Stimulated activated CD8-positive, alpha-beta memory T cell treated with anti-CD3 and anti-CD28 coated beads, Interleukin-4, amount 100 ng/mL, for 1 hour (primary cell): ENCODE results near the gene ABHD3.
"Not testable (repeated sequence)": the region's sequence is repeated elsewhere in the genome, so short reads cannot be mapped to it uniquely, and the experiment has no call there.

Experiments used
- DNase-seq, 2 donors: peaks; one replicate each; pipeline ENCODE4 v3.0.0-alpha.2; 2020; ENCODE audit warnings: low read depth in 2 of 2, low spot score in 1 of 2

ABHD3 gene

DNA sequence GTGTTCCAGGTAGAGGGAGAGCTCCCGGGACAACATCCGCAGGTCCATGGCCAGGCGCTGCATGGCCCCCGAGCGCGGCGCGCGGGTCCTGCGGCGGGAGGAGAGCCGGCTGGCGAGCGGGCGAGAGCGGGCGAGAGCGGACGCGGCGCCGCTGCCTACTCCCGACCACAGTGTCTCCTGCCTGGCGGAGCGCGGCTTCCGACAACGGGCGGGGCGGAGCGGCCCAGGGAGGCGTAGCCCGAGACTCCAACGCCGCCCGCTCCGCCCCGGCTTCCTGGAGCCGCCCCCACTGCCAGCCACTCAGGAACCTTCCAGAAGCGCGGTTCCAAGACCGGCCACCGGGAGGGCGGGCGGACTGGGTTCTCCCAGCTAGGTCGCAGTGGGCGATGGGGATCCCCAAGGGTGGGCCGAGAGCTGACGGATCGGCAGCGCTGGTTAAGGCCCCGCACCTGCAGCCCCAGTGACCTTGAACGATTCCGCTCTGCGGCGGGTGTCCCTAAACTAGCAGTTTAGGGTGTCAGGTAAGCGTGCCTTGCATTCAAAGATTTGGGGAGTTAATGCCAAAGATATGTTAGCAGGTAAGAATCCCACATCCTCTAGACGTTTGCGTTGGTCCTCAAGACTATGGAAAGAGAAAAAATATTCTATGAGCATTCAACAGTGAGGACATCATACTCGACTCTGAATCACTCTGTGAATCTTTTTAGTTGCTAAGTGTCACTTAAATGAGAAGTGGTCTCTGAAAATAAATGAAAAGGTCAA, at the start of gene ABHD3:
Gene ABHD3, minus strand, starts transcription at position 172 of the 762 bp plus-strand sequence. Its CDS starts 109 bp downstream, at position 63.
- DNase-seq, result peak; percentile 79 to 82

- DNase-seq, result no peak
Observed at GRCh38 chr18:21747764-21748693, 43.5 kb upstream of the ABHD3 start.

DNA sequence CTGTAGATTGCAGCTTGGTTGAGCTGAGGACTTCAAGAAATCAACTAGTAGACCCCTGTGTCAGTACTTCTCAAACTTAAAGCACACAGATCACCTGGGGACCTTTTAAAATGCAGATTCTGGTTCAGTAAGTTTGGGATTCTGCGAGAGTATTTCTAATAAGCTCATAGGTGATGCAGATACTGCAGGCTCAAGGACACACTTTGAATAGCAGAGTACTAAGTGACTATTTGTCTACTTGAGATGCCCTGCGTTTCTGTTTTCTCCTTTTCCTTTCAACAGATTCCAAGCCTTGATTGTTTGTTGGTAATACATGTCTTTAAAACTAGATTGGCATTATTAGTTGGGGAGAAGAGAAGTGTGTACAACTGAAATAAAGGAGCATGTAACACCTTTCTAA, 42.7 kb upstream of the ABHD3 start:
- no peak for DNase-seq

DNA sequence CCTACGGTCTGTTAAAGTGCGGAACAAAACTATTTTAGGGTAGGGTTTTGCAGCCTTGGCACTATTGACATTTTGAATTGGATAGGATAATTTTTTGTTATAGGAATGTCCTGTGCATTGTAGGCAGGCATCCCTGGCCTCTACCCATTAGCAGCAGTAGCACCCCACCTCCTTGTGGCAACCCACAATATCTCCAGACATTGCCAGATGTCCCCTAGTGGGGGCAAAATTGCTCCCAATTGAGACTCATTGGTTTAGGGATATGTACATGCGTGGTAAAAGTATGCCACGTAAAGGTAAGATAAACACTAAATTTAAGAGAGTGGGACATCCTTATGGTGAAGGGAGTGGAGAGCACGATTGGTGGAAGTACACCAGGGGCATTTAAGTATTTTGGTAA, 40.7 kb upstream of the ABHD3 start:
- DNase-seq, result no peak

GRCh38 chr18:21743166-21743832, 38.7 kb upstream of the ABHD3 start:
- no peak for DNase-seq

GRCh38 chr18:21742315-21742687, 37.7 kb upstream of the ABHD3 start:
- DNase-seq, result no peak

DNA sequence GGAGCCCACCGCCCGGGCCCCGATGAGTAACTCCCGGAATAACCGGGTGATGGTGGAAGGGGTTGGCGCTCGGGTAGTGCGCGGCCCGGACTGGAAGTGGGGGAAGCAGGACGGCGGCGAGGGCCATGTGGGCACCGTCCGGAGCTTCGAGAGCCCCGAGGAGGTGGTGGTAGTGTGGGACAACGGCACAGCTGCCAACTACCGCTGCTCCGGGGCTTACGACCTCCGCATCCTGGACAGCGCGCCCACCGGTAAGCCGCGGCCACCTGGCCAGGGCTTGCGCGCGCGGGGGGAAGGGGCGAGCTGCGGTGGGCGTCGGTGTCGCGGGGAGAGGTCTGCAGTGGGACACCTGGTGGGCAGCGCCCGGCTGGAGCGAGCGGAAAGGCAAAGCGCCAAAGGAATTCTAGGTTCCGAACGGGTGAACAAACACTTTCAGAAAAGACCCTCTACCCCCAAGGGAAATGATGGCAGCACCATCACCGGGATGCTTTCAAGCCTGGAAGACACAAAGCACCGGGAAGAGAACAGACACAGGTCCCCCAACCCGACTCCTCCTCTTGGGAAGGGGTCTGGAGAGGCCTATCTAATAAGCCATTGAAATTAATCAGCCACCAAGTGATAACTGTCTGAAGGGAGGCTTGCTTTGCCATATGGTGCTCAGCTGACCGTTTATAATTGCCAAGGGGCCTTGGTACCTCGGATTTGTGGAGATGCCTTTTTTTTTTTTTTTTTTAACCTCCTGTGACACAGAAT, 37.2 kb upstream of the ABHD3 start:
- DNase-seq, result peak in 1 of 2 donors; percentile 10

DNA sequence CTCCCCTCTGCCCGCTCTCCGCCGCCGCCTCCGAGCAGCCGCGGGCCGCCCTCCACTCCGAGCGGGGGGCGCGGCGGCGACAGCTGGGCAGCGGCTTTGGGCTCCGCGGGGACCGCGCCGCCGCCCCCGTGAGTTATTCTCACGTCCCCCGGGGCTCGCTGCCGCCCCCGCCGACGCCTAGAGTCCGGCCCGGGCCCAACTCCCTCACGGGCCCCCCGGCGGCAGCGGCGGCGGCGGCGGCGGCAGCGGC, 36.7 kb upstream of the ABHD3 start:
- no peak for DNase-seq

DNA sequence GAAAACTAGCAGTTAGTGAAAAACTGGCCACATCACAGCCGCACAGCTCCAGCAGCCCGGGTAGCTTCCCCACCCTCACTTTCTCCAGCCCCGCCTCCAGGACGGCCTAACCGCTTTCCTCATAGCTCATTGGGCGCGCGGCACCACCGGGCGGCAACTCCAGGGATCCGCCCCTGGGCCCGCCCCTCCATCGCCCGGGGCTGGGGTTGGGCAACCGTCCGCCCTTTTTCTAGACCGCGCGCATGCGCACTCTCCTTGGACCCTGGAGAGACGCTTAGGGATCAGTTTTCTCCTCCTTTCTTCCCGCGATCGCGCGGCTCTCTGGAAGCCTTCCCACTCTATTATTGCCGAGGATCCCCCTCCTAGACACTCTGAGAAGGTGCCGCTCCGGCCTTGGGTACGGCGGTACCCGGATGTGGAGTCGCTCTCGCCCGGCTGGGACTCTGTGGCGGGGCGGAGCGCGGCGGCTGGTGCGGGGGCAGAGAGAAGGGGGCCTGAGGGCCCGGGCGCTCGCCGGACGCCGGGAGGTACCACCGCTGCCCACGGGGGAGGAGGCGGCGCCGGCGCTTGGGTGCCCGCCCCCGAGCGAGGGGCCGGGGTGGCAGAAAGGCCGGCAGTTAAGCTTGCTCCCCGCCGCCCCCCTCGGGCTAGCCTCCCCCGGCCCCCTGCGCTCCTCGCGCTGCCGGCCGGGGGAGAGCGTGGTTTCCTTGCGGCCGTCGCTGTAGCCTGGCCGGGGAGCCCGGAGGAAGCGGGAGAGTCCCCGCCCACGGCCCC, 36.2 kb upstream of the ABHD3 start, which contains the start of gene MIB1:
Gene MIB1, plus strand, starts transcription at position 255 of the 774 bp plus-strand sequence. CDS start 792 bp downstream, outside the sequence.
- peak; percentile 95 to 99 for DNase-seq

DNA sequence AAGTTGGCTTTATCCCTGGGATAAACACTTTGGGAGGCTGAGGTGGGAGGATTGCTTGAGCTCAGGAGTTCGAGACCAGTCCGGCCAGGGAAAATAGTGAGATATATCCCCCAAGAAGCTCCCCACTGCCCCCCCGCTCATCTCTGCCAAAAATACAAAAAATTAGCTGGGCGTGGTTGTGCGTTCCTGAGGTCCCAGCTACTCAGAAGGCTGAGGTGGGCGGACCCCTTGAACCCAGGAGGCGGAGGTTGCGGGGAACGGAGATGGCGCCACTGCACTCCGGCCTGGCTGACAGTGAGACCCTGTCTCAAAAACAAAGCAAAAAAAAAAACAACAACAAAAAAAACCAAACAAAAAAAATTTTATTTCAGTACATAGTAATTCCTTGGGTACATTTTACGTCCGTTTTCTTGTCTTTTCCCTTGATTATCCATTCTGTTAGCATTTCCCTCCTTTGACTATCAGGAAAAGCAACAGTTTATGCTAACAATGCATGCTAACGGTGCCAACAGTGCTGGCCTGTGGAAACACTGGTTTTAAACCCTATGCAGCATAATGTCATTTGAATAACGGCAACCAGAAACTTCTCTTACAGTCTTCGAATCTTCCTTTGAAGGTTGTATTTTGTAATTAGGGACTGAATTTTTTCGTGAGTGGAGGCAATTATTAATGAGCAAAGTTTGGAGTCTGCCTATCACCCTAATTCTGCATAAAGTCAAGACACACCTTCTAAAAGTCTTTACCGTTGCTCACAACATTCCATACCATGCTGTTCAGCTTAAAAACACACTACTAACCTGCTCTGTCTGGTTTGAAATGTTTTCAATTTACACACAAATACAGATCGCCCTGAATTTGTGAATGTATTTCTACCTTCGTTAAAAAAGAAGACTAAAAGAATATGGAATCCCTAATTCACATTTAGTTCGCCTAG, 35.3 kb upstream of the ABHD3 start:
- DNase-seq, result no peak

- DNase-seq, result not testable (repeated sequence)
Observed at GRCh38 chr18:21736926-21737325, 32.4 kb upstream of the ABHD3 start.

GRCh38 chr18:21735452-21736015, 31.0 kb upstream of the ABHD3 start:
- DNase-seq, result peak in 1 of 2 donors; percentile 9

- DNase-seq, result no peak
Observed at GRCh38 chr18:21733011-21733410, 28.4 kb upstream of the ABHD3 start.

GRCh38 chr18:21727702-21728101, 23.1 kb upstream of the ABHD3 start:
- DNase-seq, result no peak

GRCh38 chr18:21725201-21725600, 20.6 kb upstream of the ABHD3 start:
- DNase-seq, result no peak

GRCh38 chr18:21722687-21723086, 18.1 kb upstream of the ABHD3 start:
- DNase-seq, result no peak

- no peak for DNase-seq
Observed at GRCh38 chr18:21714474-21714873, 9.9 kb upstream of the ABHD3 start.

DNA sequence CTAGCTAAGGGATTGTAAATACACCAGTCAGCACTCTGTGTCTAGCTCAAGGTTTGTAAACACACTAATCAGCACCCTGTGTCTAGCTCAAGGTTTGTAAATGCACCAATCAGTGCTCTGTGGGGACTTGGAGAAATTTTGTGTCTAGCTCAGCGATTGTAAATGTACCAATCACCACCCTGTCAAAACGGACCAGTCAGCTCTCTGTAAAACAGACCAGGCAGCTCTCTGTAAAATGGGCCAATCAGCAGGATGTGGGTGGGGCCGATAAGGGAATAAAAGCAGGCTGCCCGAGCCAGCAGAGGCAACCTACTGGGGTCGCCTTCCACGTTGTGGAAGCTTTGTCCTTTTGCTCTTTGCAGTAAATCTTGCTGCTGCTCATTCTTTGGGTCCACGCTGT, 2.6 kb upstream of the ABHD3 start:
- not testable (repeated sequence) for DNase-seq

GRCh38 chr18:21706386-21706865, 1.9 kb upstream of the ABHD3 start:
- DNase-seq, result no peak
